Mononuclear cell (primary cell): Measurements from ENCODE around the gene ROM1. TPM values are rescaled to one million over a fixed set of nuclear protein-coding genes. Genes with fewer than 3 reads are reported as not detected.
"Not testable (repeated sequence)": the region's sequence is repeated elsewhere in the genome, so short reads cannot be mapped to it uniquely, and the experiment has no call there.

Experiments used
- H3K27me3 ChIP-seq: 2 replicates; pipeline ENCODE4 v1.6.0; 2011; ENCODE audit warnings: low read length, control low read depth; ENCODE audit not compliant: insufficient read depth
- H3K4me1 ChIP-seq: 2 replicates; pipeline ENCODE4 v1.5.1; 2011; ENCODE audit warnings: mild to moderate bottlenecking, low read length, control low read depth; ENCODE audit not compliant: insufficient read depth
- H3K4me3 ChIP-seq: 2 replicates; pipeline ENCODE4 v1.5.1; 2011; ENCODE audit warnings: mild to moderate bottlenecking, low read length, moderate library complexity
- H3K9me3 ChIP-seq: 2 replicates; pipeline ENCODE4 v1.5.1; 2011; ENCODE audit warnings: low read depth, mild to moderate bottlenecking, control low read depth, low read length
- total RNA-seq: library from RNA; depleted of rRNA; stranded (reverse); fragments of >200 nt; gene quantifications from one replicate; pipeline ENCODE4 v1.2.3, GENCODE V29; 2012

ROM1 gene
- total RNA-seq, 1 donor, result 1.3 TPM

DNA sequence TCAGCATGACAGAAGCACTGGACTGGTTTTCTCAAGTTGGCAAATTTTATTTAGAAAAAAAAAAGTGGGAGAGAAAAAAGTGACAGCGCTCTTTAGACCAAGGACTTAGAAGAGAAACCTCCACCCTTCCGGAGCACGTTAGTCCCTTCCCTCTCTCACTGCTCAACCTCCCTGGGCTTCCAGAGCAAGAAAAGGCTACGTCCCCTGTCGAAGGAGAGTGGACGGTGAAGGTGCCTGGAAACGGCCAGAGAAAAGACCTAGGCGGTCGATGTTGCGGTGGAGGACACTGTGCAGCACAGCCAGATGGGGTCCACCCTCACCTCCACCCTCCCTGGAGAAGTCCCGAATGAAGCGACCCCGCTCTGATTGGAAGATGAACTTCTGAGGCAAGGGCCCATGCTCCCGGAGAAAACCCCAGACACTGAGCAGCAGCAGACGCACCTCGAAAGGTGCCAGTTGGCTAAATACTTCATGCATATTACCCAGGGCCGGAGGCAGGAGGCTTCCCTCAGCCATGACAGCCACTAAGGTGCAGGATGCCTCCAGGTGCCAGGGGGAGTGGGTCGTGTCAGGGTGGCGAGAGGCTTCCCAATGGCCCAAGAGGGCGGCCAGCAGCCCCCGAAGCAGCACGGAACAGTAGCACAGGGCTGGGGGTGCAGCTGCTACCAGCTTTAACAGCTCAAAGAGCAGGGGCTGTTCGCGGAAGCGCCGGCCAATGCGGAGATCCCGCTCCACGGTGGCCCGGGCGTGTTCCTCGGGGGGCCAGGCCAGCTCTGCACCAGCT, 34.0 kb downstream of the ROM1 start:
- Histone ChIP-seq H3K9me3 (no peaks in the 10 kb centered on the region), H3K27me3 (no peaks in the 10 kb centered on the region), H3K4me3 (peak overlapping the region; percentile 97), H3K4me1 (peaks cover 33% of the 10 kb centered on the region)

DNA sequence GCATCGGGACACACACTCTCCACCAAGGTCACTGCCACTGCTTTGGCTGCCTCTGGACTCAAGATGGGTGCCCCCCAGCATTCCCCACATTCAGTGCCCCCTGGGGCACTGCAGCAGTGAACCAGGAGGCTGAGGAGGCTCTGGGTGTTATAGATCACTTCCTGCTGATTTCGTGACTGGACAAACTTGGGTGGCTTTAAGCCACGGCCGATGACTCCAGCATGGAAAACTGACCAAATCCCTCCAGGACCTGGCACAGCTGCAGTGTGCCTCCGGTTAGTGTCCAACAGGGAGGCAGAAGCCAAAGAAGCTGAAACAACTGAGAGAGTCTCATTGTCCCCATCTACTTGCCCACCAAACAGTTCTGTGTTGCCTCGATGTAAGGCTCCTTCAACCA, 34.5 kb downstream of the ROM1 start:
- peaks cover 39% of the 10 kb centered on the region for H3K4me1 ChIP-seq
- H3K9me3 ChIP-seq, result no peaks in the 10 kb centered on the region
- no peak overlapping the region for H3K4me3 ChIP-seq
- no peaks in the 10 kb centered on the region for H3K27me3 ChIP-seq

GRCh38 chr11:62648185-62648966, 35.3 kb downstream of the ROM1 start:
- H3K27me3 ChIP-seq, result no peaks in the 10 kb centered on the region
- H3K4me3 ChIP-seq, result no peak overlapping the region
- peaks cover 41% of the 10 kb centered on the region for H3K4me1 ChIP-seq
- H3K9me3 ChIP-seq, result no peaks in the 10 kb centered on the region

DNA sequence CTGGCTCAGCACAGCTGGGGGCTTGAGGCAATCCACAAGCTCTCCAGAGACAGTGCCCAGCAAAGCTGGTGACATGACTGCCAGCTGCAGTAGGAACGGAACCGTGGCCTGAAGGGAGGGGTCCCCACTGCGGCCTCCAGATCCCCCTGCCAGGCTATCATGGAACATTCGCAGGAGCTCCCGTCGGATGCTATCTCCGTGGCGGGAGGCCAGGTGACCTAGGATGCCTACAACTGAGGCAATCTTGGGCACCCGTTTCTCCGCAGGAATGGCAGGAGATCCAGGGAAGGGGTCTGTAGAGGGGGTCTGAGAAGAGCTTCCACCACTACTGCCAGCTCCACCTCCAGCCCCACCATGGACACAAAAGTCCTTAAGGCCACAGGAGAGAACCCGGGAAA, 35.9 kb downstream of the ROM1 start:
- H3K4me1 ChIP-seq, result peaks cover 41% of the 10 kb centered on the region
- H3K27me3 ChIP-seq, result no peaks in the 10 kb centered on the region
- no peaks in the 10 kb centered on the region for H3K9me3 ChIP-seq
- H3K4me3 ChIP-seq, result no peak overlapping the region

DNA sequence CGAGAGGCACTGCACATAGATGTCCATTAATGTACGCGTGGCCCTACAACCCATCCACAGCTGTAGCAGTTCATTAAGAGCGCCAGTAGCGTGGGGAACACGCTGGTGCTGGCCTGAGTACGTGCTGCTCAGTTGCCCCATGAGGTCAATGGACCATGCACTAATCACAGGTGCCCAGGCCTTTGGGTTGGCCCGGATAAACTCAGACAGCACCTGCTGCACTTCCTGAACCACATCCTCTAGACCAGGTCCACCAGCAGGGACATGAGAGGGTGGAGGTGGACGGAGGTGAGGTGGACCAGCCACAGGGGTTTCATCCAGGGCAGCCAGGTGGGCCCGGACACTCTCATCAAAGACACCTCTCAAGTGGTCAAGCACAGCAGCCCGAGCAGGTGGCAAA, 36.4 kb downstream of the ROM1 start:
- Histone ChIP-seq H3K4me3 (no peak overlapping the region), H3K27me3 (no peaks in the 10 kb centered on the region), H3K9me3 (no peaks in the 10 kb centered on the region), H3K4me1 (peaks cover 42% of the 10 kb centered on the region)

DNA sequence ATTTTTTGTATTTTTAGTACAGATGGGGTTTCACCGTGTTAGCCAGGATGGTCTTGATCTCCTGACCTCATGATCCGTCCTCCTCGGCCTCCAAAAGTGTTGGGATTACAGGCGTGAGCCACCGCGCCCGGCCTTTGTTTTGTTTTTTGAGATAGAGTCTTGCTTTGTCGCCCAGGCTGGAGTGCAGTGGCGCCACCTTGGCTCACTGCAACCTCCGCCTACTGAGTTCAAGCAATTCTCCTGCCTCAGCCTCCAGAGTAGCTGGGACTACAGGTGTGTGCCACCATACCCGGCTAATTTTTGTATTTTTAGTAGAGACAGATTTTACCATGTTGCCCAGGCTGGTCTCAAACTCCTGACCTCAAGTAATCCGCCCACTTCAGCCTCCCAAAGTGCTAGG, 37.2 kb downstream of the ROM1 start:
- H3K4me3 ChIP-seq, H3K9me3 ChIP-seq, H3K27me3 ChIP-seq: not testable (repeated sequence)
- H3K4me1 ChIP-seq, result peaks cover 34% of the 10 kb centered on the region

DNA sequence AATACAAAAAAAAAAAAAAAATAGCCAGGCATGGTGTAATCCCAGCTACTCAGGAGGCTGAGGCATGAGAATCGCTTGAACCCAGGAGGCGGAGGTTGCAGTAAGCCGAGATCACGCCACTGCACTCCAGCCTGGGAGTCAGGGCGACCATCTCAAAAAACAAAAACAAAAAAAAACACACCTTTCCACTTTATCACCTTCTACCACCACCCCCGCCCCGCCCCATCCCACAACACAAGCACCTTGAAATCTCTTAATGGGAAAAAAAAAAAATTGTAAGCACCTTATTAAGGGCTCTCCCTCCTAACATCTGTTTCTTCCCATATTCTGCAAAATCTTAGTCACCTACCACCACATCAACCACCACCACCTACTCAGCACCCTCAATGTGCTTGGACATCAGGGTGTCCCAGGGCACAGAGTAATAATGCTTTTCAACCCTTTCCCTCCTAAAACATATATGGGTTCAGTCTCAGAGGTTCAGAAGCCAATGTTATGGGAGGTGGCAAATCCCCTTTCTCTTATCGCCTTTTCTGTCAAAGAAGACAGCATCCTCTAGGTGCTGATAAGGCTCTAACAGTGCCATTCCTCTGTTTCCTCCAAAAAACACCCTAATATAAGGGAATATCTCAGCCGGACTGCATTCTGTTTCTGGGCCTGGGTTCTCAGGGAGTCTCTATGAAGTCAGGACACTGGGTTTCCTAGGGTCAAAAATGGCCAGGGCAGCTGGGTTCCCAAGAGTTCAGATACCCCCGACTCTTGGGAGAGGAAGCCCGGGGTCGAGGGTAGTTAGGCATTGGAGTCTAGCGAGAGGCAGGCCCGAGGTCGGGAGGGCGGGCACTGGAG, 39.3 kb downstream of the ROM1 start:
- Histone ChIP-seq H3K27me3 (no peaks in the 10 kb centered on the region), H3K9me3 (no peaks in the 10 kb centered on the region), H3K4me3 (peak overlapping the region; percentile 89), H3K4me1 (peaks cover 20% of the 10 kb centered on the region)

GRCh38 chr11:62654297-62654696, 41.2 kb downstream of the ROM1 start:
- H3K4me1 ChIP-seq, result peaks cover 20% of the 10 kb centered on the region

DNA sequence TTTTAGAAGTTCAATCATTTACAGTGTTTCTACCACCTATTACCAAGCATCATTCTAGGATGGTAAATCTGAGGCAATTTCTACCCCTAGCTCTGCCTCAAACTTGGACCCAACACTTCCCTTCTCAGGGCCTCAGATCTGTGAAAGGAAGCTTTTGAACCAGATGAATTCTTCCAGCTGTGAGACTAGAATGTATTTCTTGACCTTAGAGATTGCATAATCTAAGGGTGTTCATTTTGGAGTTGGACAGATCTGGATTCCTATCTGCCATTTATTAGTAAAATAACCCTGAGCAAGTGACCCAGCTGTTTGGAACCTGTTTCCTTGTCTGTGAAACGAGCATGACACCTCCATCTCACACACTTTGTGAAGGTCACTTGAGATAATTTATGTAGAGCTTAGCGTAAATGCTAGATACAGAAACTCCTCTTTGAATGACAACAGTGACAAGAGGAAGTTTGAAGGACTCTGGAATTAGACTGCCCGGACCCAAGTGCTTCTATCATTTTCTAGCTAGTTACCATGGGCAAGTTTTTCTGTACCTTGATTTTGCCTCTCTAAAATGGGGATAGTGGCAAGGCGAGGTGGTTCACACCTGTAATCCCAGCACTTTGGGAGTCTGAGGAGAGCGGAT, 43.9 kb downstream of the ROM1 start:
- Histone ChIP-seq H3K4me3 (no peak overlapping the region), H3K4me1 (peaks cover 14% of the 10 kb centered on the region), H3K9me3 (no peaks in the 10 kb centered on the region), H3K27me3 (no peaks in the 10 kb centered on the region)

More at GRCh38 chr11:62654297-62654696, 41.2 kb downstream of the ROM1 start:
- Histone ChIP-seq H3K27me3 (no peaks in the 10 kb centered on the region), H3K9me3 (no peaks in the 10 kb centered on the region), H3K4me3 (no peak overlapping the region)

DNA sequence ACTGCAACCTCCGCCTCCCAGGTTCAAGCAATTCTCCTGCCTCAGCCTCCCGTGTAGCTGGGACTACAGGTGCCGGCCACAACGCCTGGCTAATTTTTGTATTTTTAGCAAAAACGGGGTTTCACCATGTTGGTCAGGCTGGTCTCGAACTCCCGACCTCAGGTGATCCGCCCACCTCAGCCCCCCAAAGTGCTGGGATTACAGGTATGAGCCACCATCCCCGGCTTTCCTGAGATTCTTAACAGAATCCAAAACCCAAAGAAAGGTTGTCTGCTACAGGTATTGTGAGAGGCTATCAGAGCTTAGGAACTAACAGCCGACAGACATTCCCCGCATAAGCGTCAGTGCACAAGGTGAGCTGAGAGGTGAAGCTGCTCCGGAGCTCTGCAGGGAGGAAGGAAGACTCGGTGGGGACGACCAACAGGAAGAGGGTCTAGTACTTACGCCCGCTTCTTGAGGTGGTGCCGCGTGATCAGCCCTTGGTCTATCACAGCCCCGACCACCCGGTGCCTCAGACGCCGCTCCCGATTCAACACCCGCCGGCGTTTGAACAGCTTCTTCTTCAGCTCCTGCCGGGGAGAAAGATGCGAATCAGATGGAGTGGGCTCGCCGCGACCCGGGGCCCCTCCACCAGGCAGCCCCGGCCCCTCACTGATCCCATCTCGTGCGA, 51.5 kb downstream of the ROM1 start:
- no peaks in the 10 kb centered on the region for H3K27me3 ChIP-seq
- peak overlapping the region; percentile 95 for H3K4me3 ChIP-seq
- no peaks in the 10 kb centered on the region for H3K9me3 ChIP-seq
- peaks cover 40% of the 10 kb centered on the region for H3K4me1 ChIP-seq

Other genes starting within 250 kb of the ROM1 start
- not detected for gene SCGB1A1, start 194.2 kb upstream of the ROM1 start, total RNA-seq
- 281 TPM for gene AHNAK, start 66.5 kb upstream of the ROM1 start, total RNA-seq
- gene EEF1G, start 39.4 kb upstream of the ROM1 start, total RNA-seq, result 2,066 TPM
- gene TUT1, start 21.7 kb upstream of the ROM1 start, total RNA-seq, result 3.3 TPM
- 102 TPM for gene MTA2, start 11.4 kb upstream of the ROM1 start, total RNA-seq
- gene EML3, start 482 bp upstream of the ROM1 start, total RNA-seq, result 32.2 TPM
- gene B3GAT3, start 8.7 kb downstream of the ROM1 start, total RNA-seq, result 15.7 TPM
- gene GANAB, start 33.4 kb downstream of the ROM1 start, total RNA-seq, result 50.1 TPM
- gene INTS5, start 40.0 kb downstream of the ROM1 start, total RNA-seq, result 12.4 TPM
- 4.9 TPM for gene C11orf98, start 52.0 kb downstream of the ROM1 start, total RNA-seq
- gene CSKMT, start 52.1 kb downstream of the ROM1 start, total RNA-seq, result 58.0 TPM
- gene UQCC3, start 58.4 kb downstream of the ROM1 start, total RNA-seq, result 1.3 TPM
- gene LBHD1, start 59.0 kb downstream of the ROM1 start, total RNA-seq, result 5.9 TPM
- 136 TPM for gene UBXN1, start 65.8 kb downstream of the ROM1 start, total RNA-seq
- not detected for gene LRRN4CL, start 76.3 kb downstream of the ROM1 start, total RNA-seq
- gene BSCL2, start 94.2 kb downstream of the ROM1 start, total RNA-seq, result 14.9 TPM
- not detected for gene GNG3, start 94.4 kb downstream of the ROM1 start, total RNA-seq
- 13.3 TPM for gene HNRNPUL2, start 114.2 kb downstream of the ROM1 start, total RNA-seq
- 7.5 TPM for gene TTC9C, start 115.2 kb downstream of the ROM1 start, total RNA-seq
- 5.7 TPM for gene ZBTB3, start 140.9 kb downstream of the ROM1 start, total RNA-seq
- gene POLR2G, start 148.3 kb downstream of the ROM1 start, total RNA-seq, result 32.0 TPM
- gene TAF6L, start 158.1 kb downstream of the ROM1 start, total RNA-seq, result 7.3 TPM
- gene TMEM179B, start 174.1 kb downstream of the ROM1 start, total RNA-seq, result 25.8 TPM
- gene TMEM223, start 178.7 kb downstream of the ROM1 start, total RNA-seq, result 8.5 TPM
- gene NXF1, start 192.2 kb downstream of the ROM1 start, total RNA-seq, result 169 TPM
- gene STX5, start 218.8 kb downstream of the ROM1 start, total RNA-seq, result 48.2 TPM
- 2.4 TPM for gene TEX54, start 219.6 kb downstream of the ROM1 start, total RNA-seq
- gene WDR74, start 226.3 kb downstream of the ROM1 start, total RNA-seq, result 143 TPM